Brain microvascular endothelial cell (primary cell): ENCODE data around the gene NSUN2.
"Not testable (repeated sequence)": the region's sequence is repeated elsewhere in the genome, so short reads cannot be mapped to it uniquely, and the experiment has no call there.

ENCODE experiments used
- DNase-seq: peaks from one replicate; pipeline ENCODE4 v3.0.0-alpha.2; 2020
- H3K27ac ChIP-seq: fragments of 250-450 bp; sonication (Bioruptor Pico); 2 replicates; pipeline ENCODE4 v1.5.1; 2020; ENCODE audit warnings: mild to moderate bottlenecking, moderate library complexity
- H3K27me3 ChIP-seq: fragments of 250-450 bp; sonication (Bioruptor Pico); replicated peaks from 2 replicates; pipeline ENCODE4 v1.5.1; 2020; ENCODE audit warnings: mild to moderate bottlenecking
- H3K36me3 ChIP-seq: fragments of 250-450 bp; sonication (Bioruptor Pico); replicated peaks from 2 replicates; pipeline ENCODE4 v1.5.1; 2020; ENCODE audit warnings: mild to moderate bottlenecking
- H3K4me3 ChIP-seq: 2 replicates; pipeline ENCODE4 v1.5.1; 2011; ENCODE audit warnings: low read depth, mild to moderate bottlenecking, control low read depth, low read length, moderate library complexity
- CTCF ChIP-seq: IDR thresholded peaks from 2 replicates; pipeline ENCODE4 v1.5.1; 2011; ENCODE audit warnings: low read depth, mild to moderate bottlenecking, moderate library complexity, low read length, control low read depth, inconsistent platforms; ENCODE audit errors: missing control alignments
- in situ Hi-C: cut with HindIII; loops from 2 replicates; pipeline ENCODE4 v1.10.0; 2017; ENCODE audit warnings: low sequenced_read_pairs, low pct_ligation_motif_present

NSUN2 gene

DNA sequence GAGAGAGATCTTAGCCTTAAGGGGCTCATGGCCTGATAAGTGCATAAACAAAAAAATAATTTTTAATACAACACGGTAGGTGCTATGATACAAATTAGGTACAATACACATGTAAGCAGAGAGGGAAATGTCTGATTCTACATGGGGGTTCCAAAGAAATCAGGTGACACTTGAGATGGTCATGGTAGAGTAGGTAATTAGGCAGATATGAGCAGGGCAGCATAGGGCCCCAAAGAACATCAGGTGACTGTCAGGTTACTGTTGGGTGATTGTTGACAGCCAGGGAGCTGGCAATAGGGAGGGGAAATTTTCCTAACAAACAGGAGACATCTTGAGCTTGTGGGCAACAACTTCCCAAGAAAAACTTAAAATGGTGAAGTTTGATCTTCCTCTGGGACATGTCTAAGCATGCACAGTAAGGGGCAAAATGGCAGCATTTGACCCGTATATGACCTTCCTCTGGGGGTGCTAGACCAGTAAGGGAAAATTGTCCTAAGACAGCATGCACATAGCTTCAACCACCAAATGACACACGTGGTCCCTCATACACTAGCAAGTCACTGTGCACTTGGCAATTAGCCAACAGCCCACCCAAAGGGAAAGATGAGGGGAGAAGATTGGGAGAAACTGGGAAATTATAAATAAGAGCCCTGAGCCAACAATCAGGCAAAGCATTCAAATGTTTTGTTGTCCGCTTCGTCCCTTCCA is 43.1 kb upstream of the NSUN2 start:
- TF ChIP-seq CTCF = peak; percentile 26
- H3K27me3 ChIP-seq = no peaks in the 10 kb centered on the region
- no peaks in the 10 kb centered on the region for H3K36me3 ChIP-seq
- DNase-seq = no peak
- no peak overlapping the region for H3K27ac ChIP-seq
- H3K4me3 ChIP-seq = no peak overlapping the region
- in situ Hi-C loops = no loop called here

GRCh38 chr5:6674886-6675285 is 42.0 kb upstream of the NSUN2 start:
- H3K4me3 ChIP-seq = no peak overlapping the region
- no peak overlapping the region for H3K27ac ChIP-seq
- no peaks in the 10 kb centered on the region for H3K36me3 ChIP-seq
- in situ Hi-C loops = no loop called here
- TF ChIP-seq CTCF = no peak
- DNase-seq = no peak
- H3K27me3 ChIP-seq = no peaks in the 10 kb centered on the region

GRCh38 chr5:6674421-6674820 is 41.6 kb upstream of the NSUN2 start:
- Histone ChIP-seq H3K36me3 (no peaks in the 10 kb centered on the region), H3K4me3 (no peak overlapping the region), H3K27ac (no peak overlapping the region), H3K27me3 (no peaks in the 10 kb centered on the region)
- in situ Hi-C loops = no loop called here
- no peak for TF ChIP-seq CTCF
- DNase-seq = no peak

GRCh38 chr5:6673963-6674362 is 41.1 kb upstream of the NSUN2 start:
- DNase-seq = no peak
- no peaks in the 10 kb centered on the region for H3K36me3 ChIP-seq
- TF ChIP-seq CTCF = no peak
- in situ Hi-C loops = no loop called here
- H3K27ac ChIP-seq = no peak overlapping the region
- no peak overlapping the region for H3K4me3 ChIP-seq
- no peaks in the 10 kb centered on the region for H3K27me3 ChIP-seq

- Histone ChIP-seq H3K27ac (no peak overlapping the region), H3K36me3 (no peaks in the 10 kb centered on the region), H3K27me3 (no peaks in the 10 kb centered on the region), H3K4me3 (no peak overlapping the region)
- in situ Hi-C loops = no loop called here
- DNase-seq = no peak
- no peak for TF ChIP-seq CTCF
These were observed 40.2 kb upstream of the NSUN2 start for GRCh38 chr5:6673031-6673430.

GRCh38 chr5:6668717-6669116 is 35.9 kb upstream of the NSUN2 start:
- H3K27me3 ChIP-seq, H3K36me3 ChIP-seq, in situ Hi-C loops, DNase-seq, H3K4me3 ChIP-seq, H3K27ac ChIP-seq: not testable (repeated sequence)
